H9 (cell line): ENCODE results near the gene LSS. TPM values are rescaled to one million over a fixed set of nuclear protein-coding genes. Genes with fewer than 3 reads are reported as not detected.
A peak's percentile ranks its signal among the peaks of the same experiment; 100 is the strongest.

ENCODE experiments used
- DNase-seq: peaks from one replicate; pipeline ENCODE4 v3.0.0-alpha.2; 2017
- H2AFZ ChIP-seq: one replicate; pipeline ENCODE4 v1.6.1; 2013; ENCODE audit warnings: mild to moderate bottlenecking, low read length, control low read depth, moderate library complexity
- H2AK5ac ChIP-seq: 2 replicates; pipeline ENCODE4 v1.6.1; 2013; ENCODE audit warnings: low read length, control low read depth, mixed read lengths; ENCODE audit not compliant: insufficient read length
- H2BK120ac ChIP-seq: one replicate; pipeline ENCODE4 v1.6.1; 2013; ENCODE audit warnings: low read depth, mild to moderate bottlenecking, low read length, control low read depth, inconsistent platforms; ENCODE audit not compliant: poor library complexity, severe bottlenecking
- H2BK12ac ChIP-seq: 2 replicates; pipeline ENCODE4 v1.6.1; 2013; ENCODE audit warnings: low read length, control low read depth, mixed read lengths, low read depth; ENCODE audit not compliant: insufficient read length
- H2BK15ac ChIP-seq: 2 replicates; pipeline ENCODE4 v1.6.1; 2013; ENCODE audit warnings: low read depth, low read length, control low read depth
- H2BK20ac ChIP-seq: one replicate; pipeline ENCODE4 v1.6.1; 2013; ENCODE audit warnings: low read depth, mild to moderate bottlenecking, low read length, control low read depth, inconsistent platforms; ENCODE audit not compliant: poor library complexity, severe bottlenecking
- H2BK5ac ChIP-seq: 2 replicates; pipeline ENCODE4 v1.6.1; 2013; ENCODE audit warnings: low read length, control low read depth, mixed read lengths; ENCODE audit not compliant: insufficient read length
- H3K14ac ChIP-seq: 2 replicates; pipeline ENCODE4 v1.6.1; 2013; ENCODE audit warnings: low read length, control low read depth; ENCODE audit not compliant: insufficient read depth
- H3K18ac ChIP-seq: 2 replicates; pipeline ENCODE4 v1.6.1; 2013; ENCODE audit warnings: low read depth, mild to moderate bottlenecking, mixed read lengths, low read length, control low read depth; ENCODE audit not compliant: insufficient read length
- H3K23ac ChIP-seq: 2 replicates; pipeline ENCODE4 v1.6.1; 2013; ENCODE audit warnings: low read length, control low read depth, mixed read lengths, low read depth; ENCODE audit not compliant: insufficient read length
- H3K23me2 ChIP-seq: 2 replicates; pipeline ENCODE4 v1.6.1; 2013; ENCODE audit warnings: low read depth, mild to moderate bottlenecking, mixed read lengths, low read length, control low read depth; ENCODE audit not compliant: insufficient read length, poor library complexity, severe bottlenecking
- H3K27ac ChIP-seq: 2 replicates; pipeline ENCODE4 v1.5.1; 2013; ENCODE audit warnings: low read length, control low read depth, mixed read lengths, low read depth; ENCODE audit not compliant: insufficient read length
- H3K27me3 ChIP-seq: 2 replicates; pipeline ENCODE4 v1.6.1; 2013; ENCODE audit warnings: low read length, control low read depth, inconsistent platforms; ENCODE audit not compliant: insufficient read depth
- H3K4ac ChIP-seq: 2 replicates; pipeline ENCODE4 v1.6.1; 2013; ENCODE audit warnings: low read depth, mild to moderate bottlenecking, control low read depth, inconsistent platforms, low read length, moderate library complexity
- H3K4me1 ChIP-seq: 2 replicates; pipeline ENCODE4 v1.6.1; 2013; ENCODE audit warnings: low read length, control low read depth, inconsistent platforms; ENCODE audit not compliant: insufficient read depth
- H3K4me2 ChIP-seq: 2 replicates; pipeline ENCODE4 v1.6.1; 2013; ENCODE audit warnings: low read length, control low read depth, mixed read lengths; ENCODE audit not compliant: insufficient read length, insufficient read depth
- H3K56ac ChIP-seq: 2 replicates; pipeline ENCODE4 v1.6.1; 2013; ENCODE audit warnings: low read depth, mild to moderate bottlenecking, mixed read lengths, low read length, control low read depth; ENCODE audit not compliant: insufficient read length
- H3K79me1 ChIP-seq: 2 replicates; pipeline ENCODE4 v1.6.1; 2013; ENCODE audit warnings: low read depth, mild to moderate bottlenecking, moderate library complexity, low read length, control low read depth, inconsistent platforms; ENCODE audit not compliant: insufficient read depth, poor library complexity, severe bottlenecking
- H3K79me2 ChIP-seq: 2 replicates; pipeline ENCODE4 v1.6.1; 2013; ENCODE audit warnings: low read length, control low read depth, inconsistent platforms; ENCODE audit not compliant: insufficient read depth
- H3K9ac ChIP-seq: 2 replicates; pipeline ENCODE4 v1.6.1; 2013; ENCODE audit warnings: low read length, control low read depth, mixed read lengths; ENCODE audit not compliant: insufficient read length; ENCODE audit errors: extremely low read depth
- H3K9me3 ChIP-seq: one replicate; pipeline ENCODE4 v1.6.1; 2013; ENCODE audit warnings: low read depth, low read length, inconsistent platforms; ENCODE audit not compliant: control insufficient read depth
- H3T11ph ChIP-seq: one replicate; pipeline ENCODE4 v1.6.1; 2013; ENCODE audit warnings: mild to moderate bottlenecking, low read length, control low read depth, inconsistent platforms
- H4K20me1 ChIP-seq: one replicate; pipeline ENCODE4 v1.6.1; 2013; ENCODE audit not compliant: control insufficient read depth, insufficient read length, insufficient read depth
- H4K5ac ChIP-seq: 2 replicates; pipeline ENCODE4 v1.6.1; 2013; ENCODE audit warnings: low read depth, mild to moderate bottlenecking, mixed read lengths, low read length, control low read depth; ENCODE audit not compliant: insufficient read length
- H4K8ac ChIP-seq: replicated peaks from 2 replicates; pipeline ENCODE4 v1.6.1; 2013; ENCODE audit warnings: low read length, control low read depth, mixed read lengths, low read depth; ENCODE audit not compliant: insufficient read length
- H4K91ac ChIP-seq: 2 replicates; pipeline ENCODE4 v1.6.1; 2013; ENCODE audit warnings: low read depth, mild to moderate bottlenecking, moderate library complexity, mixed read lengths, low read length, control low read depth; ENCODE audit not compliant: insufficient read length
- H3K27ac Mint-ChIP-seq, 3 experiments: 2 replicates in 2 of 3; 3 replicates in 1 of 3; pipeline ENCODE4 v1.8.0; 2020 to 2021; ENCODE audit warnings: mixed read lengths in 3 of 3, mild to moderate bottlenecking in 1 of 3, moderate library complexity in 1 of 3
- H3K27me3 Mint-ChIP-seq: 2 replicates; pipeline ENCODE4 v1.8.0; 2021; ENCODE audit warnings: low read depth, mild to moderate bottlenecking, moderate library complexity, mixed read lengths
- H3K36me3 Mint-ChIP-seq, 3 experiments: 2 replicates in 2 of 3; 3 replicates in 1 of 3; pipeline ENCODE4 v1.8.0; 2020 to 2021; ENCODE audit warnings: low read depth in 3 of 3, mixed read lengths in 3 of 3; ENCODE audit not compliant: insufficient read depth in 1 of 3
- H3K4me1 Mint-ChIP-seq, 2 experiments: 2 replicates each; pipeline ENCODE4 v1.8.0; 2020; ENCODE audit warnings: mixed read lengths in 2 of 2
- H3K4me3 Mint-ChIP-seq, 2 experiments: 2 replicates in 1 of 2; 3 replicates in 1 of 2; pipeline ENCODE4 v1.8.0; 2020 to 2021; ENCODE audit warnings: mild to moderate bottlenecking in 2 of 2, mixed read lengths in 2 of 2, moderate library complexity in 1 of 2
- H3K9me3 Mint-ChIP-seq, 2 experiments: 2 replicates in 1 of 2; 3 replicates in 1 of 2; pipeline ENCODE4 v1.8.0; 2020; ENCODE audit warnings: mild to moderate bottlenecking in 2 of 2, mixed read lengths in 2 of 2, moderate library complexity in 1 of 2
- WGBS: extraction: QIAGEN DNeasy Blood & Tissue Kit; methylation state at CpG from one replicate; pipeline ENCODE4 v1.1.7; 2013; ENCODE audit warnings: missing lambda C conversion rate, low lambda C conversion rate, mixed read lengths; ENCODE audit not compliant: insufficient read length; ENCODE audit errors: extremely low coverage; 5-methylcytosine and 5-hydroxymethylcytosine counted together
- total RNA-seq: library from RNA; stranded (reverse); gene quantifications from 2 replicates; pipeline ENCODE4 v1.2.1, GENCODE V29; 2021
- TF ChIP-seq, protein P1 (sequence below): fragments of 200-600 bp; sonication (generic); conservative IDR thresholded peaks from 3 replicates; pipeline ENCODE4 v1.8.0; 2021; ENCODE audit warnings: antibody characterized with exemption, mild to moderate bottlenecking

Gene LSS
- total RNA-seq, 1 experiment from 2014 or later: 69.2 TPM

DNA sequence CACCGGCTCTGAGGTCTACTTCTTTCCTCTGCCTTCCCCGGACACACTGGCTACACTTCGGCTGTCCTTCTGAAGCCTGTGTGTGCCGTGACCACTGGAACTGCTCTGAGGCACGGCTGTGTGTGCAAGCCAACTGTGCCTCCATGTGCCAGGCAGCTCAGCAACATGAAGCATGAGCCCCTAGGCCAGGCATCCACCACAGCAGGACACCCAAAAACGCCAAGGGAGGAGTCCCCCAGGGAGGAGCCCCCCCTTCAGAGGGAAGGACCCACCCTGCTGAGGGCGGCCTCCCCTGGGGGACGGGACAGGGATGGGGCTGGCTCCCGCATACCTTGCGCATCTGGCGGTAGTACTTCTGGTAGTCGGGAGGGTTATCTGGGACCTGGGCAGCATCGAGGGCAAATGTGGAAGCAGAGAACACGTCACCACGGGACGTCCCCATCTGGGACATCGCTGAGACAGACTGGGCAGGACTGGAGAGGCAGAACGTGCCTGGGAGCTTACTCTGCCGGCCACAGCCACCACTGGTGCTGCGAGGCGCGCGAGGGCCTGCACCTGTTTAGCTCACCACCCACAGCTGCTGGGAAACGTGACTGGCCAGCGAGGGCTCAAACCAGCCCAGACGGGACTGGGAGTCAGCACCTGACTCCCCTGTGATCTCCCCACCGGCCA lies 20.5 kb downstream of the LSS start:
- Histone ChIP-seq H3K14ac (no peak overlapping the region), H2BK120ac (no peak overlapping the region), H3K27me3 (no peaks in the 10 kb centered on the region), H4K5ac (no peak overlapping the region), H3K23ac (no peak overlapping the region), H3K9ac (no peak overlapping the region), H3K4me1 (no peaks in the 10 kb centered on the region), H3K79me1 (no peaks in the 10 kb centered on the region), H3K56ac (no peak overlapping the region), H4K20me1 (no peaks in the 10 kb centered on the region), H4K91ac (no peak overlapping the region), H3K23me2 (no peaks in the 10 kb centered on the region), H3K4me2 (no peak overlapping the region), H4K8ac (no peak overlapping the region), H2BK12ac (no peak overlapping the region), H3K27ac (no peak overlapping the region), H3K4ac (no peak overlapping the region), H2AK5ac (no peak overlapping the region), H2BK15ac (no peak overlapping the region), H2BK20ac (no peak overlapping the region), H3T11ph (no peak overlapping the region), H3K18ac (no peak overlapping the region), H2AFZ (no peak overlapping the region), H3K79me2 (no peaks in the 10 kb centered on the region), H2BK5ac (no peak overlapping the region), H3K9me3 (no peaks in the 10 kb centered on the region)
- no peaks in the 10 kb centered on the region for H3K9me3 Mint-ChIP-seq
- peak overlapping the region in 1 of 2 experiments; percentile 28; a peak in 1 of 5 replicates for H3K4me3 Mint-ChIP-seq
- H3K4me1 Mint-ChIP-seq: peaks cover 2 to 5% of the 10 kb centered on the region in 2 experiments; a peak in 2 of 4 replicates
- TF ChIP-seq, protein P1, sequence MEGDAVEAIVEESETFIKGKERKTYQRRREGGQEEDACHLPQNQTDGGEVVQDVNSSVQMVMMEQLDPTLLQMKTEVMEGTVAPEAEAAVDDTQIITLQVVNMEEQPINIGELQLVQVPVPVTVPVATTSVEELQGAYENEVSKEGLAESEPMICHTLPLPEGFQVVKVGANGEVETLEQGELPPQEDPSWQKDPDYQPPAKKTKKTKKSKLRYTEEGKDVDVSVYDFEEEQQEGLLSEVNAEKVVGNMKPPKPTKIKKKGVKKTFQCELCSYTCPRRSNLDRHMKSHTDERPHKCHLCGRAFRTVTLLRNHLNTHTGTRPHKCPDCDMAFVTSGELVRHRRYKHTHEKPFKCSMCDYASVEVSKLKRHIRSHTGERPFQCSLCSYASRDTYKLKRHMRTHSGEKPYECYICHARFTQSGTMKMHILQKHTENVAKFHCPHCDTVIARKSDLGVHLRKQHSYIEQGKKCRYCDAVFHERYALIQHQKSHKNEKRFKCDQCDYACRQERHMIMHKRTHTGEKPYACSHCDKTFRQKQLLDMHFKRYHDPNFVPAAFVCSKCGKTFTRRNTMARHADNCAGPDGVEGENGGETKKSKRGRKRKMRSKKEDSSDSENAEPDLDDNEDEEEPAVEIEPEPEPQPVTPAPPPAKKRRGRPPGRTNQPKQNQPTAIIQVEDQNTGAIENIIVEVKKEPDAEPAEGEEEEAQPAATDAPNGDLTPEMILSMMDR: no peak
- H3K27ac Mint-ChIP-seq: peak overlapping the region in 1 of 3 experiments; percentile 93; a peak in 2 of 7 replicates
- no CpG with 5 or more reads among the region's 27 CpGs for WGBS
- H3K27me3 Mint-ChIP-seq: no peaks in the 10 kb centered on the region
- no peak for DNase-seq
- H3K36me3 Mint-ChIP-seq: peaks cover 34 to 61% (median 49%) of the 10 kb centered on the region in 3 experiments
